ENCODE results near the gene MSLN.
"Not testable (repeated sequence)": the region's sequence is repeated elsewhere in the genome, so short reads cannot be mapped to it uniquely, and the experiment has no call there.

MSLN gene

DNA sequence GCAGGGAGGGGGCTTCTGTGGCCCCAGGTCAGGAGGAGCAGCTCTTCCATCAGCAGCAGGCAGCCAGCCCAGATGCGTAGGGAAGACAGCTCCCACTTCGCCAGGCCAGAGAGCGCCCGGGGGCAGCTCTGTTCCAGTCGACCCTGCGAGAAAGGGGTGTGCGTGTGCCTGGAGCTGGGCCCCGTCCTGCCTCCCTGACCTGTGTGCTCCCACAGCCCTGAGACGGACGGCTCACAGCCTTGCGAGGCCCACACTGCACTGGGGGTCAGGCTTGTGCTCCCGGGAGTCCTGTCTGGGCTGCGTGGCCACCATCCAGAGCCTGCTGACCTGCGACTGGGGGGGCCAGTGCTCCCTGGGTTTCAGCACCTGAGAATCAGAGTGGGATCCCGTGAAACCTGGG, 469 bp upstream of the MSLN start:
- DNase-seq (ENCODE audit: low spot score) = no peak

DNA sequence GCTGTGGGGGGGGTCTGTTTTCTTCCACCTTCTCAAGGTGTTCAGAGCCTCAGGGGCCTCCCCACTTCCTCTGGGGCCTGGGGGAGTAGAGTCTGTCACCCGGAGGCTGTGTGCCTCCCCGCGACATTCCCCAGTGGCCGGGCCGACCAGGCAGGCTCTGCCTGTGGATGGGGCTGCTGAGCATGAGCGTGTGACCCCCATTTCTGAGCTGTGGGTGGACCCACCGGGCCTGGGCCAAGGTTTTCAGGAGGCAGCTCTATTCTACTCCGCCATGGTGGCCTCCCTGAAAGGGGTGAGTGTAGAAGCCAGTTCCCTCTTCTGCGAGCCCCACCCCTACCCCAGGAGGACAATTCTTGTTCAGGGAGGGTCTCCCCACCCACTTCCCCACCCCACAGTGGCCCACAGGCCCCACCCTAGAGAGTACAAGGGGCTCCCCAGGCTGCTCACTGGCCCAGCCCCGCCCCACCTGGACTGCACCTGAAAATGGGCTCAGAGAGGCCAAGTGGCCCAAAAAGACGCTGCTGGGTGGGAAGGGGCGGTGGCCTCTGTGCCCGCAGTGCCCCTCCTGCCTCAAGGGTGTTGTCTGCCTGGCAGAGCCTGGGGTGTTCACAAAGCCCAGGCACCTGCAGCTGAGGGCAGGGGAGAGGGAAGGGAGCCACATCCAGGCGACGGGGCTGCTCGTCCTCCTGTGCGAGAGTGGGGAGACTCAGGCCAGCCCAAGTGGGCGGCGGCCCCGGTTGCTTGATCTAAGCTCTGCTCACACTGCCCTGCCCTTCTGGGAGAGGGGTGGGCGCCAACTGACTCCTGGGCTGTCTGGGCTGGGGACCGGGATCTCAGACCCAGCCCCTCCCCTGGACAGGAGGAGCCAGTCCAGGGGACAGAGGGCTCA, 1.3 kb downstream of the MSLN start:
- DNase-seq (ENCODE audit: low spot score) = no peak

DNA sequence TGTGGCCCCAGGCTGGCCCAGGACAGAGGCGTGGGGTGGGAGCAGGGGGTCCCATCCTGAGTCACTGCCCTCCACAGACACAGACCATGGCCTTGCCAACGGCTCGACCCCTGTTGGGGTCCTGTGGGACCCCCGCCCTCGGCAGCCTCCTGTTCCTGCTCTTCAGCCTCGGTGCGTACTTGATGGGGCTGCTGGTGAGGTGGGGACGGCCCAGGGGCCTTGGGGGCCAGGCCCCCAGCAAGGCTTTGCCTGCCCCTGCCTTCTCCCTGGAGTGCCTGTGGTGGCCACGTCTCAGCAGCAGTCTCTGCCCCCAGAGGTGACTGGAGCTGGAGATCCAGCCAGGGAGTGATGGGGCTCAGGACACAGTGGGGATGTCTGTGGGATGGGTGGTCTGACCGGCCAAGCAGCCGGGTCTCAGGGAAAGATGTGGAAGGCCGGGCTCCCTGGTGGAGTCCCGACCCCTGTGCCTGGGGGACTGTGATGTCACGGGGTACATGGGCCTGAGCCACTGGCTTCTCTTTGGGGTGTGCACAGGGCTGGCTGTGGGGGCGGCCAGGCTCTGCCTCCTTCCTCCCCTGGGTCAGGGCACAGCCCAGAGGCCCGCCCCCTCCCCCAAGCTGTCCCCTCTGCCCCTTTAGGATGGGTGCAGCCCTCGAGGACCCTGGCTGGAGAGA, 2.2 kb downstream of the MSLN start:
- DNase-seq (ENCODE audit: low spot score) = no peak

DNA sequence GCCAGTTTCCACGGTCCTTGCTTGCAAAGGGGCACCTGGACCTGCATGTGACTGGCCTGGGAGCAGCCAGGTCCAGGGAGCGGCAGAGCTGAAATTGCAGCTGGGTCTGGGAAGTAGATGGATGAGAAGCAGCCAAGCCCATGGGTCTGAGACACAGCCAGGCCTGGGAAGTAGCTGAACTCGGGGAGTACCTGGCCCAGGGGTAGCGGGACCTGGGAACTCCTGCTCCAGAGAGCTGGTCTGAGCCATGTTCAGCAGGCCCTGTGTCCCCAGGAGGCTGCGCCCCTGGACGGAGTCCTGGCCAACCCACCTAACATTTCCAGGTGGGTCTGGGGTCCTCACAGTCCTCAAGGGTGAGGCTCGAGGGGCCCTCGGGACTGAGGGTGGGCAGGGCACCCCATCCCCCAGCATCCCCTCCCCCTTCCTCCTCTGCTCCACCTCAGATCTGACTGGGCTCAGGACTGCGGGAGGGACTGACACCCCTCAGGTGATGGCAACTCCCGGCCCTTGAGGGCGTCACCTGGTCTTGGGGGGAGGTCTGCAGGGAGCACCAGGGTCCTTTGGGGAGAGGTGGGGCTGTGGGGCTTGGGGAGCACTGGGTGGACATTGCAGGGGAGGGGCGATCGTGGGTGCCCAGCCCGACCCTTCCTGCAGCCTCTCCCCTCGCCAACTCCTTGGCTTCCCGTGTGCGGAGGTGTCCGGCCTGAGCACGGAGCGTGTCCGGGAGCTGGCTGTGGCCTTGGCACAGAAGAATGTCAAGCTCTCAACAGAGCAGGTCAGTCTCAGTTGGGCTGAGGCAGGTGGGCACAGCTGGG, 3.0 kb downstream of the MSLN start:
- no peak for DNase-seq (ENCODE audit: low spot score)

DNA sequence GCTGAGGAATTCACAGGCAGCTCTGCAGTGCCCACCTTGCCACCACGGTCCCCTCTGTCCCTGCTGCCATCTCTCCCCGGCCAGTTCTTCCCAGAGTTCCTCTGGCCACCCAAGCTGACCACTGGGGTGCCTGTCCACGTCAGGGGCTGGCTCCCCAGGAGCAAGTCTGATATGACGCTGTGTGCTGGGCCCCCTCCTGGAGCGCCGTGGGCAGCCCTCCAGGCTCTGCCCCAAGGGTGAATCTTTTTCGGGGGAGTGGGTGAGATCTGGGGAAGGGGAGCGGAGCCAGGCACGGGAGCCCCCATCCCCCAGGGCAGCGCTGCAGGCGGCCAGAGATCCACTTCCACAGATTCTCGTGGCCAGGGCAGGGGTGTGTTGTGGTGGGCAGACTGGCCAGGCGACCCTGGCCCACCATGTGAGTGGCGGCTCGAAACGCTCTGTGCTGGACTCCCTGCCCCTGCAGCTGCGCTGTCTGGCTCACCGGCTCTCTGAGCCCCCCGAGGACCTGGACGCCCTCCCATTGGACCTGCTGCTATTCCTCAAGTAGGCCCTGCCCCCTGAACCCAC, 3.7 kb downstream of the MSLN start:
- no peak for DNase-seq (ENCODE audit: low spot score)

DNA sequence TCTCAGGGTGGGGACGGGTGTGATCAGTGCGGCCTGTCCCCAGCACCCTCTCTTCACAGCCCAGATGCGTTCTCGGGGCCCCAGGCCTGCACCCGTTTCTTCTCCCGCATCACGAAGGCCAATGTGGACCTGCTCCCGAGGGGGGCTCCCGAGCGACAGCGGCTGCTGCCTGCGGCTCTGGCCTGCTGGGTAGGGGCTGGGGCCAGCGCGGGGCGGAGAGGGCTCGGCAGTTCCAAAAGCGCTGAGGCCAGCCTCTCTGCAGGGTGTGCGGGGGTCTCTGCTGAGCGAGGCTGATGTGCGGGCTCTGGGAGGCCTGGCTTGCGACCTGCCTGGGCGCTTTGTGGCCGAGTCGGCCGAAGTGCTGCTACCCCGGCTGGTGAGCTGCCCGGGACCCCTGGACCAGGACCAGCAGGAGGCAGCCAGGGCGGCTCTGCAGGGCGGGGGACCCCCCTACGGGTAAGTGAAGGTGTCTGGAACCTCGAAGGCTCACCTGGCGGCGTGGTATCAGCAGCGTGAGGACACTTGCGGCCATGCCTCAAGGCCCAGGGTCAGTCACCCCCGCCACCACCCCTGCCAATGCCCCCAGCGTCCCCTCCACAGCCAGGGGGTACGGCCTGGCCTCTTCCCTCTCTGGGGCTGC, 4.4 kb downstream of the MSLN start:
- DNase-seq (ENCODE audit: low spot score) = no peak

DNA sequence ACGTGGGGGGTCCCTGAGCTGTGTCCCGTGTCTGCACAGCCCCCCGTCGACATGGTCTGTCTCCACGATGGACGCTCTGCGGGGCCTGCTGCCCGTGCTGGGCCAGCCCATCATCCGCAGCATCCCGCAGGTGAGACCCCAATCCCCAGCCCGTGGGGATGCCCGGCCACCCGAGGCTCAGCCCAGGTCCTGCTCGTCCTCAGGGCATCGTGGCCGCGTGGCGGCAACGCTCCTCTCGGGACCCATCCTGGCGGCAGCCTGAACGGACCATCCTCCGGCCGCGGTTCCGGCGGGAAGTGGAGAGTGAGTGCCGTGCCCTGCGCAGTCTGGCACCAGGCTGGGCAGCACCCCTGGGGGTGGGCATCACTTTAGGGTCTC, 4.9 kb downstream of the MSLN start:
- DNase-seq (ENCODE audit: low spot score) = no peak

DNA sequence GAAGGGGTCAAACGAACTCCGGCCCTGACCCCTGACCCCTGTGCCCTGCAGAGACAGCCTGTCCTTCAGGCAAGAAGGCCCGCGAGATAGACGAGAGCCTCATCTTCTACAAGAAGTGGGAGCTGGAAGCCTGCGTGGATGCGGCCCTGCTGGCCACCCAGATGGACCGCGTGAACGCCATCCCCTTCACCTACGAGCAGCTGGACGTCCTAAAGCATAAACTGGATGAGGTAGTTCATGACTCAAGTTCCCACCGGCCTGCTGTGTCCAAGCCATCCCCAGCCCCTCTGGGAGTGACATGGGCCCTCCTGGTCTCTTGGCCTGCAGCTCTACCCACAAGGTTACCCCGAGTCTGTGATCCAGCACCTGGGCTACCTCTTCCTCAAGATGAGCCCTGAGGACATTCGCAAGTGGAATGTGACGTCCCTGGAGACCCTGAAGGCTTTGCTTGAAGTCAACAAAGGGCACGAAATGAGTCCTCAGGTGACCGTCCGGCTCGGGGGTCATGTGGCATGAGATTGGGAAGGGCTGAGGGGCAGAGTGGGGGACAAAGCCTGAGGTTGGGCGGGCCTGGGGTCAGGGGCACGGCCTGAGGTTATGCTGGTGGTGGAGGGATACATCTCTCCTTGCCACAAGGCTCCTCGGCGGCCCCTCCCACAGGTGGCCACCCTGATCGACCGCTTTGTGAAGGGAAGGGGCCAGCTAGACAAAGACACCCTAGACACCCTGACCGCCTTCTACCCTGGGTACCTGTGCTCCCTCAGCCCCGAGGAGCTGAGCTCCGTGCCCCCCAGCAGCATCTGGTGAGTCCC, 5.7 kb downstream of the MSLN start:
- no peak for DNase-seq (ENCODE audit: low spot score)

DNA sequence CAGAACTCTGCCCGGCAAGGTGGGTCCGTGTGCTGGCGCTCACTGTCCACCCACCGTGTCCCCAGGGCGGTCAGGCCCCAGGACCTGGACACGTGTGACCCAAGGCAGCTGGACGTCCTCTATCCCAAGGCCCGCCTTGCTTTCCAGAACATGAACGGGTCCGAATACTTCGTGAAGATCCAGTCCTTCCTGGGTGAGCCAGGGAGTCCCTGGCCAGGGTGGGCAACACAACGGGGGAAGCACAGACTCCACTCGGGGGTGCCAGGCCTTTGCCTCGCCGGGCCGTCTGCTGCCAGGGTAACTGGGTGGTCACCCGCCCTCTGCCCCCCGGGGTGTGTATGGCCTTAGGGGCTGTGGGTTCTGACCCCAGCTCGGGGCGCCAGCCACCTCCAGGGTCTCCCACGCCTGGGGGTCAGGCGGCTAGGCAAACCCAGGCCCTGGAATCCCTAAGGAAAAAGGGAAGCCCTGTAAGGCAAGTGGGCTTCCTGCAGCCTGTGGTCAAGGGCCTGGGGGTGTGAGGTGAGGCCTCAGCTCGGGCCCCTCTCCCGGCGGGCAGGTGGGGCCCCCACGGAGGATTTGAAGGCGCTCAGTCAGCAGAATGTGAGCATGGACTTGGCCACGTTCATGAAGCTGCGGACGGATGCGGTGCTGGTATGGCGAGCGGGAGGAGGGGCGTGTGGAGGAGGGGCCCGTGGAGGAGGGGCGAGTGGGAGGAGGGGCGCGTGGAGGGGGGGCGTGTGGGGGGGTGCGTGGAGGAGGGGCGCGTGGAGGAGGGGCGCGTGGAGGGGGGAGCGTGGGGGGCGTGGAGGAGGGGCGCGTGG, 6.5 kb downstream of the MSLN start:
- DNase-seq (ENCODE audit: low spot score) = no peak

DNA sequence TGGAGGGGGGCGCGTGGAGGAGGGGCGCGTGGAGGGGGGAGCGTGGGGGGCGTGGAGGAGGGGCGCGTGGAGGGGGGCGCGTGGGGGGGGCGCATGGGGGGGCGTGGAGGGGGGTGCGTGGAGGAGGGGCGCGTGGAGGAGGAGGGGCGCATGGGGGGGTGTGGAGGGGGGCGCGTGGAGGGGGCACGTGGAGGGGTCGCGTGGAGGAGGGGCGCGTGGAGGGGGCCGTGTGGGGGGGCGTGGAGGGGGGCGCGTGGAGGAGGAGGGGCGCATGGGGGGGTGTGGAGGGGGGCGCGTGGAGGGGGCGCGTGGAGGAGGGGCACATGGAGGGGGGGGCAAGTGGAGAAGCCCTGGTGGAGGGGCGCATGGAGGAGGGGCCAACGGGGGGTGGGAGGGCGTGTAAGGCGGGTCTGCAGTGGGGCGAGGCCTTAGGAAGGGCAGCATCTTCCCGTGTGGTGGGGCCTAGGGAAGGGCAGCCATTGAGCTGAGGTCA, 7.3 kb downstream of the MSLN start:
- DNase-seq (ENCODE audit: low spot score) = no peak

DNA sequence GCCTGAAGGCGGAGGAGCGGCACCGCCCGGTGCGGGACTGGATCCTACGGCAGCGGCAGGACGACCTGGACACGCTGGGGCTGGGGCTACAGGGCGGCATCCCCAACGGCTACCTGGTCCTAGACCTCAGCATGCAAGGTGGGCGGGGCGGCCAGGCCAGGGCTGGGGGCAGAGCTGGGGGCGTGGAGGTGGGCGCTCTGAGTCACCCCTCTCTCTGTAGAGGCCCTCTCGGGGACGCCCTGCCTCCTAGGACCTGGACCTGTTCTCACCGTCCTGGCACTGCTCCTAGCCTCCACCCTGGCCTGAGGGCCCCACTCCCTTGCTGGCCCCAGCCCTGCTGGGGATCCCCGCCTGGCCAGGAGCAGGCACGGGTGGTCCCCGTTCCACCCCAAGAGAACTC, 7.9 kb downstream of the MSLN start:
- DNase-seq (ENCODE audit: low spot score) = no peak

DNA sequence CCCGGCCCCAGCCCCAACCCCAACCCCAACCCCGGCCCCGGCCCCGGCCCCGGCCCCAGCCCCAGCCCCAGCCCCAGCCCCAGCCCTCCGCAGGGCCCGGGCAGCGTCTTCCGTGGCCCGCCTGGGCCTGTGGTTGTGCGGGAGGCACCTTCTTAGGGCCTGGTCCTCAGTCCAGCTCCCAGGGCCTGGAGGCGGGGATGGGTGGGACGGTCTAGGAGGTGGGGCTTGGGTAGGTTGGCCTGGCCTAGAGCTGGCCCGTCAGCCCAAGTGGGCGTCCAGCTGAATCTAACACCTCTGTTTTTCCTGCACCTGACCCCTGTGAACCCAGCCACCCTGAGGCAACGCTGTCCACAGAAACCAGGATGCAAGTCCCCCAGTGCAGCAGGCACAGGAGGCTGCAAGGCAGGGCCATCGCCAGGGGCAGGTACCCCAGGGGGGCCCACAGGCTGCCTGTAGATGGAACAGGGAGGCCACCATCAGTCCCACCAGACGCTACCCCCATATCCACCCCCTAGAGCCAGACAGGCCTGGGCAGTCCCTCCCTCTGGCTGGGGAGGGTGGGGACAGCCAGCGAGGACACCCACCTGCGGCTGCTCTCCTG, 8.8 kb downstream of the MSLN start:
- DNase-seq (ENCODE audit: low spot score) = no peak

DNA sequence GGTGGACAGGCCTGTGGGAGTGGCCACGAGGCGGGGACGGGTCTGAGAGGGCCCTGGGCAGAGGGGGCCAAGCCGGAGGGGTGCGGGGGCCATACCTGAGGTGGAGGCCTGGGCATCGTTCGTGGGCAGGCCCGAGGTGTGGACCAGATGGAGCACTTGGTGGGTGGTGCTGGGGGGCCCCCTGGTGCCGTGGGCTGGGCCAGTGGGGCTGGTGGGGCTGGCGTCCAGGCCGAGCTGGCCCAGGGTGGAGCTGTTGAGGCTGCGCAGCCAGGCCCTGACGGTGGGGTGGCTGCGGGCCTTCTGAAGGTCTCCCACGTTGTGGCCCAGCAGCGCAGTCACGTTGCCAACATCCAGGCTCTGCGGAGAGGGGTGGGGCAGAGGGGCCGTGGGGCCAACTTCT, 9.4 kb downstream of the MSLN start:
- DNase-seq (ENCODE audit: low spot score) = no peak

DNA sequence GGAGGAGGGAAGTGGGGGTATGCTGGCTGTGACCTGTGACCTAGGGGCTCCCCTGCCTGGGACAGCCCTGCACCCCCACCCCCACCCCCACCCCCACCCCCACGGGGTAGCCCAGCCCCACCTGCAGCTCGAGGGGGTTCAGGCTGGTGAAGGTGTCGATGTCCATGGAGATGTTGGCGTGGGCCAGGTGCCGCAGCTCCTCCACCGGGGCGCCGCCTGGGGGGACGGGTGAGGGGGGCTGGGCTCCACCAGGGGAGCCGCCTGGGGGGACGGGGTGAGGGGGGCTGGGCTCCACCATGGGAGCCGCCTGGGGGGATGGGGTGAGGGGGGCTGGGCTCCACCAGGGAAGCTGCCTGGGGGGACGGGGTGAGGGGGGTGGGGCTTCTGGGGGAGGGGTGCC, 9.9 kb downstream of the MSLN start:
- DNase-seq (ENCODE audit: low spot score) = no peak

DNA sequence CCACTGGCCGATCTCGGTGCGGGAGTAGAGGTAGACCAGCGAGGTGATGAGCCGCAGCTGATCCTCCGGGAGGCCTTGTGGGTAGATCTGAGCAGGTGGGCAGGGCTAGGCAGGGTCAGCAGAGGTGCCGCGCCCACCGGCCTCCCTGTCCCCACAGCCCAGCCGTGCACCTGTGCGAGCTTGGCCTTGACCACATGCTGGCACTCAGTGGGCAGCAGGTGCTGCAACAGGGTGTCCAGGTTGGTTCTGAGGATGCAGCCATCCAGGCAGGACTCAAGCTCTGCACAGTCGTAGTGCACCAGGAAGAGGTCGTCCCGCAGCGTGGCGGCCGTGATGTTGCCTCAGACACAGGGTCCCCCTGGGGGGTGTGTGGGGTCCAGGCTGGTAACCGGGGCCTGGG, 12.4 kb downstream of the MSLN start:
- DNase-seq (ENCODE audit: low spot score) = no peak

DNA sequence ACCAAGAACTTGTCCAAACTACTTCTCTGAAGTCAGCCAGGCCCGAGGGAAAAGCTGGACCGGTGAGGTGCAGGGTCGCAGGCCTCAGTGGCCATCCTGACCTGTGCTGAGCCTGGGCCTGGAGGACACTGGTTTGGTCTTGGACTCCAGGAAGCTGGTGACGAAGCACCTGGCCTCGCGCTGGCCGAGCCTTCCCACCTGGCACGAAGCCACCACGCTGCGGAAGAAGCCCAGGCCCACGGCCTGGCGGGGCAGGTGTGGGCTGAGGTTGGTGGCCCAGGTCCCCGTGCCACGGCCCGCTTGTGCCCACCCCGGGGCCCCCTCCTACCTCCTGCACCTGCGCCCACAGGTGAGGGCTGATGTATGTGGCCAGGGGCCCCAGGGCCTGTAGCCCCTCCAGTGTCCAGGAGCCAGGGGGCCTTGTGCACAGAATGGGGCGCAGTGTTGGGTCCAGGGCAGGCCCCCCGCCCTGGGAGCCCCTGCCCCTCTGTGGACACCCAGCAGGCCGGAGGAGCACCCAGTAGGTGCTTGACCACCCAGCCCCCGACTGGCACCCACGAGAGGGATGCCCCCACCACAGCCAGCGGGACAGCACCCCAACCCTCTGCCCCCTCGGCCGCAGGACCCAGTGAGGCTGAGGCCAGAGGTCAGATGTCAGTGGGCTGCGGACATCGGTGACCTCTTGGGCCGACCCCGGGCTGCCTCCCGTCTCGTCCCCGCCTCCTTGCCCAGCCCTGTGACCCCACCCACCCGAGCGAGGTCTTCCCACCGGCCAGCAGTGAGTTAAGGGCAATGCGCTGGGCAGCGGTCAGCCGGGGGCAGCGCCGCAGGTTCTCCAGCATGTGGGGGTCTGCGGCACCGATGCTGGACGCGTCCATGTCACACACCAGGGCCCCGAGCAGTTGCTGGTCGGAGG, 13.8 kb downstream of the MSLN start:
- DNase-seq (ENCODE audit: low spot score) = no peak

DNA sequence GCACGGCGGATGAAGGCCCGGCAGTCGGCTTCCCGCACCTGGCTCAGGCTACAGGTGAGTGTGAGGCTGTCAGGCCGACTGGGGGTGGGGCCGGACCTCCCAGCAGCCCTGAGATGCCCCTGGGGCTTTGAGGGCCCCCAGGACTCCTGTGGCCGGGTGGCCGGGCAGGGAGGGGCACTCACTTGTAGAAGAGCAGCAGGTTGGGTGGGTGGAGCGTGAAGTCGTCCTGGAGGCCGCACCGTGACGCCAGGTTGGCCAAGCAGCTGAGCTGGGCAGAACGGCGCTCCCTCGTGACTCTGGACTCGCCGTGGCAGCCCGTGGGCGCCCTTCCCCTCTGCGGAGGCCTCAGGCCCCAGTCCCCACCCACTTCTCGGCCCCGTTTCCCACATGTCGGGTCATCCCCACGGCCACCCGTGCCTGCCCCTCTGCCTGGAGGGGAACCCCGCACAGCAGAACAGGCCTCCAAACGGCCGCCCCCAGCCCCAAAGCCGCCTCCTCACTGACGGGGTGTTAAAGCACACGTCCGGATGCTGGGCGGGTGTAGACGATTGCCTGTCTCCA, 14.8 kb downstream of the MSLN start:
- no peak for DNase-seq (ENCODE audit: low spot score)

DNA sequence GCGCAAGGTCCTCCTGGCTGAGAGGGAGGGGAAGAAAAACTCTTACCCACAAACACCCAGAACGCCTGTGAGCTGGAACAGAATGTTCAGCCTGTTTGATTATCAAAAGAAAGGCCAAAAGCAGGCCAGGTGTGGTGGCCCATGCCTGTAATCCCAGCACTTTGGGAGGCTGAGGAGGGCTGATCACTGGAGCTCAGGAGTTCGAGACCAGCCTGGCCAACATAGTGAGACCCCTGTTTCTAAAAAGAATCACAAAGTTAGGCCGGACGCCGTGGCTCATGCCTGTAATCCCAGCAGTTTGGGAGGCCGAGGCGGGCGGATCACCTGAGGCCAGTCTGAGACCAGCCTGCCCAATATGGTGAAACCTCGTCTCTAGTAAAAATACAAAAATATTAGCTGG, 15.8 kb downstream of the MSLN start:
- DNase-seq (ENCODE audit: low spot score) = not testable (repeated sequence)

Measured in COLO829 (cell line).